GM19395 (cell line): ENCODE results near the gene XRCC6.
"Not testable (repeated sequence)": the region's sequence is repeated elsewhere in the genome, so short reads cannot be mapped to it uniquely, and the experiment has no call there.

Experiments
- ATAC-seq: cut with Tn5 transposase; IDR thresholded peaks from one replicate; pipeline ENCODE4 v1.9.1; 2021; ENCODE audit warnings: mild to moderate bottlenecking, moderate library complexity; ENCODE audit not compliant: unreplicated experiment

Gene XRCC6

GRCh38 chr22:41683052-41683451 is 62.0 kb downstream of the XRCC6 start:
- ATAC-seq = no peak

- ATAC-seq = no peak
Measured at GRCh38 chr22:41683616-41684015, 62.5 kb downstream of the XRCC6 start.

GRCh38 chr22:41684194-41684593 is 63.1 kb downstream of the XRCC6 start:
- ATAC-seq = no peak

GRCh38 chr22:41686890-41687289 is 65.8 kb downstream of the XRCC6 start:
- not testable (repeated sequence) for ATAC-seq

GRCh38 chr22:41687901-41688364 is 66.8 kb downstream of the XRCC6 start:
- no peak for ATAC-seq

- ATAC-seq = peak; percentile 83
Measured at GRCh38 chr22:41688365-41689211, 67.5 kb downstream of the XRCC6 start, which contains the start of gene SNU13. TSS of gene SNU13 (minus strand) at chr22:41688867. CDS start at chr22:41688796, 71 bp downstream.

GRCh38 chr22:41690476-41690875 is 69.4 kb downstream of the XRCC6 start:
- no peak for ATAC-seq

GRCh38 chr22:41695211-41695610 is 74.1 kb downstream of the XRCC6 start:
- no peak for ATAC-seq

GRCh38 chr22:41696703-41697102 is 75.6 kb downstream of the XRCC6 start:
- no peak for ATAC-seq

- peak; percentile 56 for ATAC-seq
Measured at GRCh38 chr22:41697126-41697775, 76.2 kb downstream of the XRCC6 start.

- ATAC-seq = no peak
Measured at GRCh38 chr22:41699264-41700107, 78.4 kb downstream of the XRCC6 start, which contains the start of gene MEI1. TSS of gene MEI1 (plus strand) at chr22:41699503. CDS start at chr22:41699539, 36 bp downstream.

GRCh38 chr22:41700108-41700364 is 78.9 kb downstream of the XRCC6 start:
- no peak for ATAC-seq

- no peak for ATAC-seq
Measured at GRCh38 chr22:41702763-41703162, 81.7 kb downstream of the XRCC6 start.

- ATAC-seq = no peak
Measured at GRCh38 chr22:41709341-41709740, 88.2 kb downstream of the XRCC6 start.

- no peak for ATAC-seq
Measured at GRCh38 chr22:41713004-41713403, 91.9 kb downstream of the XRCC6 start.
